AG09309 (cell line): ENCODE results near the gene ATP2C2.

Source experiments
- DNase-seq: peaks from one replicate; pipeline ENCODE4 v3.0.0-alpha.2; 2010; ENCODE audit warnings: low read depth
- H3K4me3 ChIP-seq: 2 replicates; pipeline ENCODE4 v1.5.1; 2011; ENCODE audit warnings: mild to moderate bottlenecking, low read depth, low read length, moderate library complexity; ENCODE audit not compliant: control insufficient read depth
- CTCF ChIP-seq: IDR thresholded peaks from 2 replicates; pipeline ENCODE4 v1.5.1; 2011; ENCODE audit warnings: mild to moderate bottlenecking, low read depth, low read length, inconsistent platforms; ENCODE audit not compliant: insufficient read depth, control insufficient read depth; ENCODE audit errors: missing control alignments

ATP2C2 gene

GRCh38 chr16:84349862-84350684, 18.3 kb upstream of the ATP2C2 start:
- no peak for TF ChIP-seq CTCF
- no peak for DNase-seq
- H3K4me3 ChIP-seq = no peak overlapping the region

GRCh38 chr16:84350685-84351400, 17.5 kb upstream of the ATP2C2 start:
- no peak for DNase-seq
- no peak for TF ChIP-seq CTCF
- no peak overlapping the region for H3K4me3 ChIP-seq

- TF ChIP-seq CTCF = no peak
- H3K4me3 ChIP-seq = no peak overlapping the region
- DNase-seq = no peak
Observed at GRCh38 chr16:84351630-84352029, 16.7 kb upstream of the ATP2C2 start.

GRCh38 chr16:84354306-84354705, 14.0 kb upstream of the ATP2C2 start:
- no peak for TF ChIP-seq CTCF
- no peak overlapping the region for H3K4me3 ChIP-seq
- DNase-seq = no peak

GRCh38 chr16:84355149-84355548, 13.2 kb upstream of the ATP2C2 start:
- no peak for TF ChIP-seq CTCF
- no peak for DNase-seq
- H3K4me3 ChIP-seq = no peak overlapping the region

- TF ChIP-seq CTCF = no peak
- no peak for DNase-seq
- no peak overlapping the region for H3K4me3 ChIP-seq
Observed at GRCh38 chr16:84356176-84356575, 12.2 kb upstream of the ATP2C2 start.
